SK-N-MC (cell line): ENCODE measurements around the gene ALKBH4.

Experiments used
- EZH2 ChIP-seq: fragments of 200-600 bp; sonication (generic); IDR thresholded peaks from one replicate; pipeline ENCODE4 v1.6.1; 2017; ENCODE audit warnings: antibody characterized with exemption
- FOXP2 ChIP-seq: optimal IDR thresholded peaks from 2 replicates; pipeline ENCODE3; 2011; ENCODE audit warnings: mild to moderate bottlenecking, moderate library complexity; ENCODE audit not compliant: insufficient read depth; ENCODE audit errors: extremely low read length, control extremely low read depth
- POLR2AphosphoS5 ChIP-seq: IDR thresholded peaks from 2 replicates; pipeline ENCODE4 v1.6.1; 2012; ENCODE audit warnings: mild to moderate bottlenecking, low read depth, low read length, borderline replicate concordance

GRCh38 chr7:102434039-102434486 lies 30.6 kb downstream of the ALKBH4 start:
- TF ChIP-seq EZH2 (no peak), POLR2AphosphoS5 (no peak), FOXP2 (no peak)
